HG02610 (cell line): Measurements from ENCODE around the gene IQUB.
A peak's percentile ranks its signal among the peaks of the same experiment; 100 is the strongest.
"Not testable (repeated sequence)": the region's sequence is repeated elsewhere in the genome, so short reads cannot be mapped to it uniquely, and the experiment has no call there.

Experiments used
- ATAC-seq: cut with Tn5 transposase; IDR thresholded peaks from one replicate; pipeline ENCODE4 v1.9.1; 2021; ENCODE audit warnings: mild to moderate bottlenecking, moderate library complexity; ENCODE audit not compliant: unreplicated experiment

Gene IQUB

GRCh38 chr7:123494193-123494796, 40.1 kb downstream of the IQUB start:
- peak; percentile 55 for ATAC-seq

GRCh38 chr7:123492485-123492884, 41.9 kb downstream of the IQUB start:
- peak; percentile 80 for ATAC-seq

- no peak for ATAC-seq
These were observed 48.7 kb downstream of the IQUB start for GRCh38 chr7:123485721-123486120.

GRCh38 chr7:123485187-123485586, 49.2 kb downstream of the IQUB start:
- no peak for ATAC-seq

GRCh38 chr7:123484199-123484598, 50.2 kb downstream of the IQUB start:
- ATAC-seq = no peak

- no peak for ATAC-seq
These were observed 54.3 kb downstream of the IQUB start for GRCh38 chr7:123480107-123480506.

GRCh38 chr7:123478056-123478455, 56.3 kb downstream of the IQUB start:
- not testable (repeated sequence) for ATAC-seq

GRCh38 chr7:123472750-123473445, 61.5 kb downstream of the IQUB start:
- ATAC-seq = no peak

- ATAC-seq = no peak
These were observed 62.1 kb downstream of the IQUB start for GRCh38 chr7:123472327-123472726.

GRCh38 chr7:123468303-123468702, 66.1 kb downstream of the IQUB start:
- ATAC-seq = no peak

- no peak for ATAC-seq
These were observed 70.5 kb downstream of the IQUB start for GRCh38 chr7:123463890-123464289.

GRCh38 chr7:123460616-123461015, 73.8 kb downstream of the IQUB start:
- ATAC-seq = no peak

GRCh38 chr7:123455965-123456470, 78.4 kb downstream of the IQUB start:
- ATAC-seq = no peak

GRCh38 chr7:123440101-123440548, 94.3 kb downstream of the IQUB start:
- no peak for ATAC-seq

- ATAC-seq = no peak
These were observed 95.2 kb downstream of the IQUB start for GRCh38 chr7:123439191-123439590.

GRCh38 chr7:123437447-123437995, 96.9 kb downstream of the IQUB start:
- ATAC-seq = no peak

- ATAC-seq = no peak
These were observed 99.2 kb downstream of the IQUB start for GRCh38 chr7:123435080-123435700.

- no peak for ATAC-seq
These were observed 100.7 kb downstream of the IQUB start for GRCh38 chr7:123433665-123434064.

GRCh38 chr7:123432601-123433000, 101.8 kb downstream of the IQUB start:
- ATAC-seq = no peak

GRCh38 chr7:123431075-123431614, 103.2 kb downstream of the IQUB start:
- no peak for ATAC-seq

- no peak for ATAC-seq
These were observed 109.1 kb downstream of the IQUB start for GRCh38 chr7:123425246-123425645.
